GM21390 (cell line): Measurements from ENCODE around the gene TTYH2.

ENCODE experiments used
- ATAC-seq: cut with Tn5 transposase; IDR thresholded peaks from one replicate; pipeline ENCODE4 v1.9.1; 2021; ENCODE audit not compliant: unreplicated experiment

Gene TTYH2

DNA sequence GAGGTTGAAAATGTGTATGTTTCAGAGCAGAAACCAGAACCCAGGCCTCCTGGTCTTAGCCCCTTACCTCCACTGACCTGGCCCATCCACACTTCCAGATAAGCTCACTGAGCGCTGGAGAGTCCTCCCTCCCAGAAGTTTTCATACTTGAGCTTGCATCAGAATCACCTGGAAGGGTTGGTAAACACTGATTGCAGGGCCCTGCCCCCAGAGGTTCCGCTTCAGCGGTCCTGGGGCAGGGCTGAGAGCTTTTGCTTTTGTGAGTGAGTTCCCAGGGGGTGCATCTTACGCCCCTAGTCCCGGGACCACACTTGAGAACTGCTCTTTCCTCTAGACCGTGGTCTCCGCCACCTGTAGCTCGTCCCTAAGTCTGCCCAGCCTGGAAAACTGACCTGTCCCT lies 20.6 kb downstream of the TTYH2 start:
- ATAC-seq: no peak

DNA sequence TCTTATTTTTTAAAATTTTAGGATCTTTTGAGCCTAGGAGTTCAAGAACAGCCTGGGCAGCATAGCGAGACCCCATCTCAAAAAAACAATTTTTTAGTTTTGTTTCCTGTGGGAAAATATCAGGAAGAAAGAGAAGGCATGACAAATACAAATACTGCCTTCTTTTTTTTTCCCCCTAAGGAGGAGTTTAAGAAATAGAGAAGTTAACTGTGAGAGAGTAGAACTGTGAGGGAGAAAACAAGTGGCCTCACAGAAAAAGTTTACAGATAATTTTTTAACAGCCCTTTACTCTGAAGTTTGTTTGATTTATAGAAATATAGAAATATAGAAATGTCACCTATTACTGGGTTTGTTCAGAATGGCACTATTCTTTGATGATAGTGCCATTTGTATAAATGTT lies 21.1 kb downstream of the TTYH2 start:
- no peak for ATAC-seq

DNA sequence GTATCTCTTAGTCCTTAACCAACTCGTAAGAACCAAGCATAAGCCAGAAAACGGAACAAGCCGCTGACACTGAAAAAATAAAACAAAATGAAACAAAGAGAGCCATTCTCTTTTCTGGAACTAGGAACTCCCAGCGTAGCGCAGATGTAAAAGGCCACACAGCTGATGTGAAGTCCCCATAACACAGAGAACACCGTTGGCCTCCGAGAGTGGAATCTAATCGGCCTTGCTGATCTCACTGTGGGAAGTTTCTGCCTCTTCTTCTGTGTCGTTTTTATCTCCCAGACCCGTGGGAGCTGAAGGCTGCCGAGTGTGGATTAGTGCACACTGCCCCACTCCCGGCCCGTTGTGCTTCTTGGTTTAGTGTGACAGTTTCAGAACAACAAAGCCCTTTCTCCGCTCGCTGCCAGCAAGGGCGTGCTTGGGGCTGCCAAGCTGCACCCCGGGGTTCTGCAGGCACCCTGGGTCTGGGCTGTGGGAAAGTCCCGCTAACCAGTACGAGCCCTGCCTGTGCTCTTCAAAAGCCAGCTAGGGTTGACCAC lies 21.7 kb downstream of the TTYH2 start:
- ATAC-seq: no peak

DNA sequence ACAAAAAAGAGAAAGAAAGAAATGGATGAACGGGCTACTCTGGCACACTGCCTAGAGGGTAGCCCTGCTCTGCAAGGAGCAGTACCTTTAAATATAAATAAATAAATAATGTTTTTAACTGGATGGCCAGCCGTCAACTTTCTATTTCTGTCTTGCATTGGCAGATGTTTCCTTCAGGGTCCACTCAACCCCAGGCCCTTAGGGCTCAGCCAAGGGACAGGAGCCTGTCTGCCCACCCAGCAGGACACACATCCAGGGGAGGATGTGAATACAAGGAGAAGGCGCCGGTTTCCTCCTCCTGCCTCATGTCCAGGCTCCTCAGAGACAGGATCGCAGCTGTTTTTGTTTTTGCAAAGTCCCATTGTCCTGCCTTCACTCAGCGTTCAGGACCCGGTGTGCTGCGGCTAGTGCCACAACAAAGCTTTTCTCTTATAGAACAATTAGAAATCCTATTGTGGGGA lies 22.6 kb downstream of the TTYH2 start:
- no peak for ATAC-seq

DNA sequence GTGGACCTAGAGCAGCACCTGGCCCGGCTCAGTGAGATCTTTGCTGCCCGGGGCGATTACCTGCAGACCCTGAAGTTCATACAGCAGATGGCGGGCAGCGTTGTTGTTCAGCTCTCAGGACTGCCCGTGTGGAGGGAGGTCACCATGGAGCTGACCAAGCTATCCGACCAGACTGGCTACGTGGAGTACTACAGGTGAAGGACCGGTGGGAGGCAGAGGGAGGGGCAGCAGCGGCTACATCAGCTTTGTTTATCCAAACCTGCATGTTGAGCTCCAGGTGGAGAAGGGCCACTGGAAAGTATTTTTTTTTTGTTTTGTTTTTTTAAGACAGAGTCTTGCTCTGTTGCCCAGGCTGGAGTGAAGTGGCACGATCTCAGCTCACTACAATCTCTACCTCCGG lies 23.9 kb downstream of the TTYH2 start:
- no peak for ATAC-seq

DNA sequence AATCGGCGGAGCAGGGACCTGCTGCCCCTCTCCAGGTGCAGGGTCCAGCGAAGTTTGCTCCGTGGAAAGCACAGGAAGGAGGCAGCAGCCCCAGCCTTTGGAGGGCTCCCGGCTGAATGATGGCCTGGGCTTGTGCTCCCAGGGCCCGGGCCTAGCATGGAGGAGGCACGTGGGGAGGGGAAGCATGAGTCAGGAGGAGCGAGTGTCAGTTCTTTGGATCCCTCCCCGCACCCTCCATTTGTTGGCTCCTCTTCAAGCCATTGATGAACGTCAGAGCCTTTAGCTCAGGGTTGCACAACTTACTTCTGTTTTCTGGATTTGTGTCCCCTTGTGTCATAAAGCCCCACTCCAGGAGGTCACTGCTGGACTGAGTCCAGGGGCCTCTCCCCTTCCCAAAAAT lies 25.8 kb downstream of the TTYH2 start:
- no peak for ATAC-seq

DNA sequence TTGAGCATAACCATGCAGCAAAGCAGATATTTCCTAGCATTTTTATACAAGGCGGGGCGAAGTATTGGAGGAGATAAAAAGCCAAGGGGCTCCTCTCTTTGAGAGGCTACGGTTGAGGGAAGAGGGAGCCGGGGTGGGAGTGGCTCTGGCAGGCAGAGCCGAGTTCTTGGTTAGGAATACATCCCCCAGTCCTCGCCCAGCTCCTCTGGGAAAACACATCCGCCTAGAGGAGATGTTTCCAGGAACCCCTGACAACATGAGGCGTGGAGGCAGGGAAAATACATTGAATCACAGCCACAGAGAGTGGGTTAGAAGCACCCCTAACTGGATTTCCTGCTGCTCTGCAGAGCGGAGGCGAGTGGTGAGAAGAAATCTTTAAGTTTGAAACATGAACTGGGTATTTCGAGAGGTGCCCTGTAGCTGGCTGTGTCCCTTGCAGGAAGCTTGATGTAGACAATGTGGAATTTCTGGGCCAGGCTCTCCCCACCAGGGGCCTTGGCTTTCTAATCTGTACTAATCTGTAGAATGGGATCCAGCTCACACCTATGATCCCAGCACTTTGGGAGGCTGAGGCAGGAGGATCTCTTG lies 27.3 kb downstream of the TTYH2 start:
- no peak for ATAC-seq

DNA sequence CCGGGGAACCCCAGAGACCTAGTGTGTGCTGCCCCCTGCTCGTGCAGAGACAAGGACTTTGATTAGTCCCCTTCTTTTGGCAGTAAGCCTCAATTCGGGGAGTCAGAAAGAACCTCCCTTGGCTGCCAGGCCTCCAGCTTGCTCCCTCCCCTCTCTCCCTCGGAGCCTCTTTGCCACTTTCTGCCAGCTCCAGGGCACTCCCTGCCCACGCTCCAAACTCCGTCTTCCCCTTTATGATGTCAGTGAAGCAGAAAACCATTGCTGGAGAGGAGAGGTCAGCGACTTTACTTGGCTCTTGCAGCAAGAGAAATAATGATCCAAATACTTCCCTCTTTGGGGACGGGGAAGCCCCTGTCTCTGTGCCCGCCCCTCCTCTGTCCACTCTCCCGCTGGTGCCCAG lies 28.1 kb downstream of the TTYH2 start:
- ATAC-seq: no peak

DNA sequence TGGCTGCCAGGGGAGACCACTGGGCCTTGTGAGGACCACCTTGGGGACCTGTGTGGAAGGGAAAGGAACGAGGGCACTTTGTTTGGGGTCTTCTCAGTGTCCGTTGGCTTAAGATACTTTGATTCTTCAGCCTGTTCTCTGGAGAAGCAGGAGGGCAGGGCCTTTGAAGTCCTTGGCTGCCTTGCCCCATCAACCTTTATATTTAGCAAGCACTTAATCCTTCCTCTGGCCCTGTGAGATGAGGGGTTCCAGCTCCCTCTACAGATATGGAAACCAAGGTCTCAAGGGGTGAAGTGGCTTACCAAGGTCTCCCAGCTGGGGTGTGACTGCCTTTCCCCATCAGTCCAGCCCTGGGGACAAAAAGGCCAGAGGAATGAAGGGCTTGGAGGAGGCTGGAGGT lies 28.5 kb downstream of the TTYH2 start:
- ATAC-seq: no peak

DNA sequence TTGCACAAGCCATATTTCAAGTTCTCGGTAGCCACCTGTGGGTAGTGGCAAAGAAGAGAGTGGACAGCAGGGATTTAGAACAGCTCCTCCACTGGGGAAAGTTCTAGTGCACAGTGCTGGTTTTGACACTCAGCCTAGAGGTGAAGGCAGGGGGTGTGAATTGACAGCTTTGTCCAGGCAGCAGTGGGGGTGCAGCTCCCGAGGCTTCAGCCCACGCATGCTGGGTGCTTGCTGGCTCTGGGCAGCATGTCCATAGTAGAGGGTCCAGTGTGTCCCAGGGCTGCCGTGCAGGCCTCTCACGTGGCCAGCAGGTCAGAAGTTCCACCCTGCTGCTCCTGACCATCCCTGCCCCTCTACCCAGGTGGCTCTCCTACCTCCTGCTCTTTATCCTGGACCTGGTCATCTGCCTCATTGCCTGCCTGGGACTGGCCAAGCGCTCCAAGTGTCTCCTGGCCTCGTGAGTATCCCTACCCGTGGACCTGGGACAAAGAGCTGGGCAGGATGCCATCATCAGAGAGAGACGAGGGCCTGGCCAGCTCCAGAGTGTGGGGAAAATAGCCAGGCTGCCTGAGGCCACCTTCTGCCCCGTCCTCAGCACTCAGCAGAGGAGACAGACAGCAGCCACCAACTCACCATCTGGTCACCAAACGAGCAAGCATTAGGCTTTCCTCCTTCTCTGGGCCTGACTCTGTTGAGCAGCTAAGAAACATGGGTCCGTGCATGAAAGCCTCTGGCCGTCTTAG lies 29.8 kb downstream of the TTYH2 start:
- ATAC-seq: no peak

DNA sequence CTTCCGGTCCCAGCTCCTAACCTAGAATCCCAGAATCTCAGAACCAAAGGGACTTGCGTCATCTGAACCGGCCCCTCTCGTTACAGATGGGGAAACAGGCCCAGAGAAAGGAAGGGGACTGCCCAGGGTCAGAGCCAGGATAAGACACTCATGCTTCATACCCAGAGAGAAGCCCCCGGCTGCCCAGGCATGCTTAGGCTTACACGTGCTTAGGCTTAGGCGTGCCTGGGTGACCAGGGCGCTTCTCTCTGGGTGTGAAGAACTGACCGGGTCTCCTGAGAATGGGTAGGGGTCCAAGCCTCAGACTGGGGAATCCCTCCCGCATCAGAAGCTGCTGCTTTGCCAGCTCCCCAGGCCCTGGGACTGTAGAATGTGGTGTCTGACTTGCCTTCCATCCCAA lies 30.8 kb downstream of the TTYH2 start:
- ATAC-seq: no peak

DNA sequence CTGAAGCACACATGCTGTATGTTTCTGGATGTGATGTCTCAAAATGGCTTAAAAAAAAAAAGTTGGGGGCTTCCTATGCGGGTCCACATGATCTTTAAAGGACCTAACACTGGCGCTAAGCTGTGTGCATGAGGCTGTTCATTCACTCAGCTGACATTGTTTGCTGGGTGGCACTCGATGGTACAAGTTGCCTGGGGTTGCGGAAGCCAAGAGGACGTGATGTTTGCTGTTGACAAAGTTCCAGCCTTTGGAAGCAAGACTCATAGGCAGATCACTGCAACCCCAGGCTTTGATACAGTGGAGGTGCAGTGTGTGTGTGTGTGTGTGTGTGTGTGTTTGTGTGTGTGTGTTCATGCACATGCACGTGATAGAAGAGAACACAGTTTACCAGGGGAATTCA lies 31.2 kb downstream of the TTYH2 start:
- ATAC-seq: no peak

DNA sequence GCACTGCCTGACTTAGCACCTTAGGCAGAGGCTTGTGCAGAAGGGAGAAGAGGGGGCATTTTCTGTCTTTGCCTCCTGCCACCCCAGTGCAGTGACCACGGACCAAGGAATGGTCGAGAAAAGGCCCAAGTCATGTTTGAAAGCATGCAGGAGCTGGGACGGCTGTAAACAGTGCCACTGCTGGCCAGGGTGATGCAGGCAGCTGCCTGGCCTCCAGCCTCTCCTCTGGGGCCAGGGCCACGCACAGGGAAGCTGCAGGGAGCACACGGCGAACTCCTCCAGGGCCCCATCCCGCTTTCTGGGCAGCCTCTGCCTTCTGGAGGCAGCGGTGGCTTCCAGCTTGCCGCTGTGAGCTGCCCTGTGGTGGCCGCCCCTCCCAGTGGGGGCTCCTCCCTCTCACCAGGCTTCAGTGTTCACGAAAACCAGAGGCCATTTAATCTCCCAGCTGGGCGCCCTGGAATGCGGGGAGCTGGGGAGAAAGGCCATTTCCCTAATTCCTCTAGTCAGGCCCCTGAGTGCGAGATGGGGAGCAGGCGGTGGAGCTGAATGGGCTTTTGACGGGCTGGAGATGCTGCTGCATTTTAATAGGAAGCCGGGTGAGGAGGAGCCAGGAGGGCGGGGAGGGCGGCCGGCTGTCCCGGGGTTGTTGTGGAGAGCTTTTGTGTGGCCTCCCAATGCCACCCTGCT lies 31.9 kb downstream of the TTYH2 start:
- ATAC-seq: no peak

DNA sequence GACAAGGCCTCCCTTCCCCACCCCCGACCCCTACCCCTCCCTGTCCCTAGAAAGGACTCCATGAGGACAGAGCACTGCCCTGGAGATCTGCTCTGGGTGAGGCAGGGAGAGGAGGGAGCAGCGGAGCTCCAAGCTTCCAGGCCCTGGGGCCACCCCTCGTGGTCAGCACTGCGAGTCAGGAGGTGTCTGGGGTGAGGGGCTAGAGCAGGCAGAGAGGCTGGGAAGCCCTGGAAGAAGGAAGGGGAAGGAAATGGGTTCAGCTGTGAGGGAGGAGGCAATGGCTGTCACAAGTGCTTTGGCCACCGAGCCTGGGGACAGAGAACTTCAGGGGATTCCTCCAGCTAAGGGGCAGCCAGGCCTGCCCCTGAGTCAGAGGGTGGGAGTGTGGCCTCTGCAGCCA lies 32.5 kb downstream of the TTYH2 start:
- no peak for ATAC-seq

DNA sequence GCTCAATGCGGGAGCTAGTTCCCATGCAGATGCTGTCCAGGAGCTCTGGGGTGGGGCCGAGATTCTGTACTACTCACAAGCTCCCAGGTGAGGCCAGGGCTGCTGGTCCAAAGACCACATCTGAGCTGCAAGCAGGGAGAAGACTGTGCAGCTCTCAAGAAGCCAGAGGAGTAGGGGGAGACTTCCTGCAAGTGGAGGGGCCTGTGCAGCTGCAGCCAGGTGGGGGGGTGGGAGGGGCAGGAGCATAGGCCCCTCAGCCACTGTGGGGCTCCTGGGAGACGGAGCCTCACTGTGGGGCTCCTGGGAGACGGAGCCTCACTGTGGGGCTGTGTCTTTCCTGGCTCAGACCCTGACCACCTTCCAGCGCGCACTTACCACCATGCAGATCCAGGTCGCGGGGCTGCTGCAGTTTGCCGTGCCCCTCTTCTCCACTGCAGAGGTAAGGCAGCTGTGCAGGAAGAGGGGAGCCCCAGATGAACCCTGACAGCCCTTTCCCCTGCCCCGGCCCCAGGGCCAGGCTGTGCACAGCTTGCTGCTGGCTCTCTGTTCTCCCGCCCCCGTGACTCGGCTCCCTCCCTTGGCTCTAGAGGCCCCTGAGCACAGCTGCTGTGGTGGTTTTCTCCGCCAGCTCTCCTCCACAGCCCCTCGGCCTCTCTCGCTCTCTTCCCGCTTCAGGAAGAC lies 36.4 kb downstream of the TTYH2 start:
- no peak for ATAC-seq

DNA sequence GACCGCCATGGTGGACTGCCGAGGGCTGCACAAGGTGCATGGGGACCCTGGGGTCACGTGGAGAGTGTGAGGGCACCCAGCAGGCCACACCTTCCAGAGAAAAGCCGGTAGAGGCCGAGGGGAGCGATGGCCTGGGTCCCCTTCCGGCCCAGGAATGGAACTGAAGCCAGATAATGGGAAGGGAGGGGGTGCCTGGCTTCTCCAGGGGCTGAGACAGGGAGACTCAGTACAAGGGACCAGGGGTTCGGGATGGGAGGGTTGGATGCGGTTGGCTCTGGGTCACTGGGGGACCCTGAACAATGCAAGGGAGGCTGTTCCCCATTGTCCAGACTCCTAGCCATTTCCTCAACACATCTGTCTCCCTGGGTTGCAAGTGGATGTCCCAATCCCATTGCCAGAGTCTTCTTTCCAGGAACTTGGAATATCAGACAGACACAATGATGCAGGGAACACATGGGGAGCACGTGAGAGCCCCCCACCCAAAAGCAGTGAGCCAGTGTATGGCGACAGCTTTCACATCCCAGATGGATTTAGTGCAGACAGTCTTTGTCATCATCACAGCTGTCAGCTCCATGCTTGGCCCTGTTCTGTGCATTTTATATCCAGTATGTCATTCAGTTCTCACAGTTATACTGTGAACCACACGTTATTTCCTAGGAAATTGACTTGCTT lies 37.1 kb downstream of the TTYH2 start:
- no peak for ATAC-seq

DNA sequence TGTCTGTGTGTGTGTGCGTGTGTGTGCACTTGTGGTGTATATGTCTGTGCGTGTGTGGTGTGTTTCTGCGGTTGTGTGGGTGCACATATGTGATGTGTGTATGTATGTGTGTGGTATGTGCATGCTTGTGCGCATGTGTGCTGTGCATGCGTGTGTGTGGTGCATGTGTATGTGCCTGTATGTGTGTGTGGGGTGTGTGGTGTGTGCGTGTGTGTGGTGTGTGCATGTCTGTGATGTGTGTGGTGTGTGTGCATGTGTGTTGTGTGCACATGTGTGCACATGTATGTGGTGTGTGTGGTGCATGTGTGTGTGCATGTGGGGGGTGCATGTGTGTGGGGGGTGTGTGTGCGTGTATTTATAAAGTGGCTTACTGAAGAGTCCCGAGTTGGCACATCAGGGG lies 37.7 kb downstream of the TTYH2 start:
- no peak for ATAC-seq

DNA sequence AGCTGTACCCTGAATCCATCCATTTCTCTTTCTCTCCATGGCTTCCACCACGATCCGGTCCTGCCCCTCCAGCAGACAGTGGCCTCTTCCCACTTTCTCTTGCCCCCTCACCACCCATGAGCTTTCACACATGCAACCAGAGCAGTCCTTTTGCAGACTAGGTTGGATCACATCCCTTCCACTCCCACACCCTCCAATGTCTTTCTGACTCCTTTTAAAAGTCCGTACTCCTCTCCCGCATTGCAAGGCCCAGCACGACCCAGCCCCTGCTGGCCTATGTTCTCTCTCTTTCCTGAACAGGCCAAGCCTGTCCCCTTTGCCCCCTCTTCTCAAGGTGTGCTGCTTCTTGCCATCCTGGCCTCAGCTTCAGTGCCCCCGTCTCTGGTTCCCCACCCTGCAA lies 38.2 kb downstream of the TTYH2 start:
- ATAC-seq: no peak

DNA sequence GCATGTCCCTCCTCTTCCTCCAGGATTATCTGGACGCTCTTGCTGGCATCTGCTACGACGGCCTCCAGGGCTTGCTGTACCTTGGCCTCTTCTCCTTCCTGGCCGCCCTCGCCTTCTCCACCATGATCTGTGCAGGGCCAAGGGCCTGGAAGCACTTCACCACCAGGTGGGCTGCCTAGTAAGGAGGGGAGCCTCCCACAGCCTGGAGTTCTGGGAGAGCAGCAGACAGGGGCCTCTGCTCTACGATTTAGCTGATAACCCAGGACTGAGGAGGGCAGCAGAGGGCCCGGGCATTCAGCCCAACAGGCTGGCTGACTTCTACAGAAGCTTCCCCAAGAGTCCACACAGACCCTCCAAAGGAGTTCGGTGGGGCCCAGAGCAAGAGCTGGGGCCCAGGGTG lies 38.8 kb downstream of the TTYH2 start:
- no peak for ATAC-seq

DNA sequence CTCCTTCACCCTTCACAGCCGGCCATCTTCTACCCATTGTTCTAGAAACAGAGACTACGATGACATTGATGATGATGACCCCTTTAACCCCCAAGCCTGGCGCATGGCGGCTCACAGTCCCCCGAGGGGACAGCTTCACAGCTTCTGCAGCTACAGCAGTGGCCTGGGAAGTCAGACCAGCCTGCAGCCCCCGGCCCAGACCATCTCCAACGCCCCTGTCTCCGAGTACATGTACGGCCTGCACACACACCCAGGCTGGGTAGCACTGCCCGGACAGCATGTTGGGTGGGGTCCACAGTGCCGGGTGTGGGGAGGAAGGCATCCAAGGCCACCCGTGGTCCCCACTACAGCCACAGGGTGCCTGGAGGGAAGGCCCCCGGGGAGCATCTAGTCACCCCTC lies 39.7 kb downstream of the TTYH2 start:
- ATAC-seq: no peak

DNA sequence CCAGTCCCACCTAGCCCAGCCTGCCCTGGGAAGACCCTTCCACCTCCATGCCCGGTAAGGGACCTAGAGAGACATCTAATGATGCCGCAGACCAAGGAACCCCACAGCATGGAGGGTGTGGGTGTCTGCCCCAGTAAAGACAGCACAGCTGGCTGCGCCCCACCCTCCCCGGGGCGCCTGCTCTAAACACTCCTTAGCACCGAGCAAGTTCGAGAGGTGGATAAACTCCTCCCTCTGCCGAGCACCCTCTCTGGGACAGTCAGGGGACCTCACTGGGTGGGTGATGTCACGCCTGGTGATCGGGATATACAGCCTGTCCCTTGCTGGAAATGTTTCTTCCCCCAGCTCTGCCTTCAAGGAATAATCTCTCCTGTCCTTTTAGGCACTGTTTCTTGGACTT lies 43.9 kb downstream of the TTYH2 start:
- ATAC-seq: no peak
